Stomach (tissue), 4 donors: ENCODE results near the gene STEAP2.

ENCODE experiments used
- CTCF ChIP-seq, 7 experiments: fragments of 450-650 bp in 4 of 7; fragments of 200-600 bp in 3 of 7; sonication (generic) in 3 of 7; IDR thresholded peaks; one replicate each; pipeline ENCODE4 v1.5.1; 2016 to 2019; ENCODE audit warnings: antibody characterized with exemption in 7 of 7, control low read depth in 2 of 7, mild to moderate bottlenecking in 1 of 7
- EP300 ChIP-seq: sonication (generic); formaldehyde crosslinking; IDR thresholded peaks from one replicate; pipeline ENCODE4 v1.6.1; 2017; ENCODE audit warnings: antibody characterized with exemption

GRCh38 chr7:90236721-90237289, 25.3 kb downstream of the STEAP2 start:
- TF ChIP-seq CTCF (IDR thresholded peaks at IDR 0.05) = no peak
- TF ChIP-seq EP300 = no peak
